HEK293 (cell line): ENCODE results near the gene EVPLL.

Experiments
- CTCF ChIA-PET: fragments of 350-600 bp; formaldehyde crosslinking; extraction: SDS; loops from one replicate; lab custom pipeline; 2021; ENCODE audit warnings: antibody characterized with exemption; lab: Yijun Ruan, JAX
- POLR2A ChIA-PET: fragments of 300-600 bp; formaldehyde crosslinking; extraction: SDS; loops from one replicate; lab custom pipeline; 2020; ENCODE audit warnings: antibody characterized with exemption, inconsistent platforms; lab: Yijun Ruan, JAX
- H3K27ac ChIP-seq: fragments of 200-500 bp; sonication (Bioruptor generic); 2 replicates; pipeline ENCODE4 v1.5.1; 2014; ENCODE audit warnings: low read depth, low read length, control low read depth, inconsistent platforms; ENCODE audit errors: extremely low read depth
- H3K36me3 ChIP-seq, 2 experiments: fragments of 200-500 bp in 1 of 2; sonication (Bioruptor generic) in 1 of 2; 1 replicate in 1 of 2; 2 replicates in 1 of 2; pipeline ENCODE4 v1.5.1; 2014 to 2017; ENCODE audit warnings: inconsistent platforms in 2 of 2, low read length in 2 of 2; ENCODE audit not compliant: control insufficient read depth in 2 of 2, insufficient read depth in 1 of 2
- H3K4me1 ChIP-seq: fragments of 200-500 bp; sonication (Bioruptor generic); 2 replicates; pipeline ENCODE4 v1.5.1; 2014; ENCODE audit warnings: mild to moderate bottlenecking, low read length, inconsistent platforms; ENCODE audit not compliant: control insufficient read depth, insufficient read depth
- H3K4me3 ChIP-seq: 2 replicates; pipeline ENCODE4 v1.5.1; 2011; ENCODE audit warnings: low read depth, mild to moderate bottlenecking, control low read depth, low read length, moderate library complexity
- H3K9me3 ChIP-seq: fragments of 200-500 bp; sonication (Bioruptor generic); 2 replicates; pipeline ENCODE4 v1.5.1; 2014; ENCODE audit warnings: low read depth, low read length, inconsistent platforms; ENCODE audit not compliant: control insufficient read depth, insufficient read depth
- GLIS1 ChIP-seq: fragments of 450-650 bp; formaldehyde crosslinking; IDR thresholded peaks from 2 replicates; pipeline ENCODE4 v1.5.1; 2016; ENCODE audit warnings: missing biosample characterization, missing genetic modification characterization
- RBAK ChIP-seq: fragments of 450-650 bp; formaldehyde crosslinking; IDR thresholded peaks from 2 replicates; pipeline ENCODE4 v1.5.1; 2016; ENCODE audit warnings: missing biosample characterization, missing genetic modification characterization
- TCF7L2 ChIP-seq: IDR thresholded peaks from 2 replicates; pipeline ENCODE4 v1.6.1; 2011; ENCODE audit warnings: low read depth, mild to moderate bottlenecking, inconsistent platforms, low read length, moderate library complexity, borderline replicate concordance
- ZBTB26 ChIP-seq: fragments of 450-650 bp; formaldehyde crosslinking; optimal IDR thresholded peaks from 2 replicates; pipeline ENCODE3; 2016; ENCODE audit warnings: missing biosample characterization, mild to moderate bottlenecking, missing genetic modification characterization
- ZBTB7A ChIP-seq: fragments of 450-650 bp; formaldehyde crosslinking; IDR thresholded peaks from 2 replicates; pipeline ENCODE4 v1.5.1; 2016; ENCODE audit warnings: low read depth, missing biosample characterization, missing genetic modification characterization
- ZFHX2 ChIP-seq: fragments of 450-650 bp; formaldehyde crosslinking; conservative IDR thresholded peaks from 2 replicates; pipeline ENCODE4 v1.5.1; 2016; ENCODE audit warnings: missing biosample characterization, missing genetic modification characterization
- ZNF169 ChIP-seq: fragments of 450-650 bp; formaldehyde crosslinking; IDR thresholded peaks from 2 replicates; pipeline ENCODE4 v1.5.1; 2016; ENCODE audit warnings: missing biosample characterization, missing genetic modification characterization
- ZNF174 ChIP-seq: fragments of 450-650 bp; formaldehyde crosslinking; IDR thresholded peaks from 2 replicates; pipeline ENCODE4 v1.5.0; 2017; ENCODE audit warnings: missing biosample characterization, mild to moderate bottlenecking, missing genetic modification characterization
- ZNF18 ChIP-seq: fragments of 450-650 bp; formaldehyde crosslinking; IDR thresholded peaks from 2 replicates; pipeline ENCODE4 v1.5.1; 2016; ENCODE audit warnings: missing biosample characterization, missing genetic modification characterization
- ZNF19 ChIP-seq: fragments of 450-650 bp; formaldehyde crosslinking; IDR thresholded peaks from 2 replicates; pipeline ENCODE4; 2016; ENCODE audit warnings: missing biosample characterization, missing genetic modification characterization, low read depth
- ZNF24 ChIP-seq: fragments of 450-650 bp; formaldehyde crosslinking; IDR thresholded peaks from 2 replicates; pipeline ENCODE4 v1.5.1; 2016; ENCODE audit warnings: missing biosample characterization, missing genetic modification characterization
- ZNF302 ChIP-seq: fragments of 450-650 bp; formaldehyde crosslinking; IDR thresholded peaks from 2 replicates; pipeline ENCODE4 v1.5.1; 2016; ENCODE audit warnings: missing biosample characterization, missing genetic modification characterization, low read depth
- ZNF341 ChIP-seq: fragments of 450-650 bp; formaldehyde crosslinking; IDR thresholded peaks from 2 replicates; pipeline ENCODE4; 2016; ENCODE audit warnings: low read depth, missing biosample characterization, missing genetic modification characterization
- ZNF473 ChIP-seq: fragments of 450-650 bp; formaldehyde crosslinking; IDR thresholded peaks from 2 replicates; pipeline ENCODE4 v1.5.1; 2017; ENCODE audit warnings: missing biosample characterization, missing genetic modification characterization
- ZNF488 ChIP-seq: fragments of 450-650 bp; formaldehyde crosslinking; IDR thresholded peaks from 2 replicates; pipeline ENCODE4 v1.5.1; 2016; ENCODE audit warnings: missing biosample characterization, missing genetic modification characterization
- ZNF514 ChIP-seq: fragments of 450-650 bp; formaldehyde crosslinking; IDR thresholded peaks from 2 replicates; pipeline ENCODE4 v1.5.1; 2016; ENCODE audit warnings: missing biosample characterization, missing genetic modification characterization
- ZNF544 ChIP-seq: fragments of 450-650 bp; formaldehyde crosslinking; IDR thresholded peaks from 2 replicates; pipeline ENCODE4 v1.5.0; 2017; ENCODE audit warnings: missing biosample characterization, missing genetic modification characterization
- ZNF580 ChIP-seq: fragments of 450-650 bp; formaldehyde crosslinking; IDR thresholded peaks from 2 replicates; pipeline ENCODE4 v1.5.1; 2016; ENCODE audit warnings: missing biosample characterization, missing genetic modification characterization
- ZNF596 ChIP-seq: fragments of 450-650 bp; IDR thresholded peaks from 2 replicates; pipeline ENCODE4 v1.5.0; 2018; ENCODE audit warnings: missing biosample characterization, mild to moderate bottlenecking, missing genetic modification characterization, moderate library complexity
- ZNF600 ChIP-seq: fragments of 450-650 bp; formaldehyde crosslinking; IDR thresholded peaks from 2 replicates; pipeline ENCODE4 v1.5.1; 2016; ENCODE audit warnings: missing biosample characterization, missing genetic modification characterization
- ZNF626 ChIP-seq: fragments of 450-650 bp; sonication (Bioruptor Pico); formaldehyde crosslinking; IDR thresholded peaks from 2 replicates; pipeline ENCODE4 v1.5.1; 2018; ENCODE audit warnings: missing biosample characterization, missing genetic modification characterization, inconsistent platforms
- ZNF658 ChIP-seq: fragments of 450-650 bp; formaldehyde crosslinking; IDR thresholded peaks from 2 replicates; pipeline ENCODE4; 2016; ENCODE audit warnings: missing biosample characterization, missing genetic modification characterization
- ZNF660 ChIP-seq: fragments of 450-650 bp; IDR thresholded peaks from 2 replicates; pipeline ENCODE4 v1.5.1; 2018; ENCODE audit warnings: missing biosample characterization, mild to moderate bottlenecking, missing genetic modification characterization
- ZNF704 ChIP-seq: fragments of 450-650 bp; formaldehyde crosslinking; IDR thresholded peaks from 2 replicates; pipeline ENCODE4 v1.5.1; 2016; ENCODE audit warnings: missing biosample characterization, missing genetic modification characterization
- ZNF837 ChIP-seq: fragments of 450-650 bp; formaldehyde crosslinking; IDR thresholded peaks from 2 replicates; pipeline ENCODE4 v1.5.1; 2016; ENCODE audit warnings: missing biosample characterization, missing genetic modification characterization
- ZSCAN16 ChIP-seq: fragments of 450-650 bp; formaldehyde crosslinking; IDR thresholded peaks from 2 replicates; pipeline ENCODE4 v1.5.1; 2016; ENCODE audit warnings: missing biosample characterization, missing genetic modification characterization

EVPLL gene

GRCh38 chr17:18381158-18381952, 3.8 kb downstream of the EVPLL start:
- TF ChIP-seq ZNF600 (tag by site-specific recombination), result 0 out of 2 replicates have a peak, but pooled peaks have one; percentile 12
- TF ChIP-seq ZNF704 (tag by site-specific recombination), result no peak
- TF ChIP-seq, all 188 proteins: peak for 1
- Histone ChIP-seq H3K4me3 (no peak overlapping the region), H3K36me3 (no peaks in the 10 kb centered on the region), H3K27ac (no peak overlapping the region), H3K9me3 (no peaks in the 10 kb centered on the region), H3K4me1 (no peaks in the 10 kb centered on the region)
- POLR2A ChIA-PET, result no interaction called here
- CTCF ChIA-PET, result no interaction called here

- TF ChIP-seq ZNF514 (tag by site-specific recombination), result no peak
- TF ChIP-seq ZNF488, result no peak
- no peak for TF ChIP-seq ZFHX2
- TF ChIP-seq ZSCAN16 (tag by site-specific recombination), result no peak
- no peak for TF ChIP-seq ZNF473 (tag by site-specific recombination)
- TF ChIP-seq ZNF341 (tag by site-specific recombination), result no peak
- TF ChIP-seq ZNF580 (tag by site-specific recombination), result no peak
- no peak for TF ChIP-seq ZNF302
- TF ChIP-seq ZNF19 (tag by site-specific recombination), result no peak
- TF ChIP-seq ZBTB26 (tag by site-specific recombination), result no peak
- Histone ChIP-seq H3K27ac (no peak overlapping the region), H3K4me1 (no peaks in the 10 kb centered on the region), H3K36me3 (no peaks in the 10 kb centered on the region), H3K9me3 (no peaks in the 10 kb centered on the region), H3K4me3 (no peak overlapping the region)
- CTCF ChIA-PET, result no interaction called here
- POLR2A ChIA-PET, result no interaction called here
These were observed 4.3 kb downstream of the EVPLL start for GRCh38 chr17:18381953-18382245.

GRCh38 chr17:18382441-18383078, 5.0 kb downstream of the EVPLL start:
- Histone ChIP-seq H3K27ac (no peak overlapping the region), H3K4me3 (no peak overlapping the region), H3K36me3 (no peaks in the 10 kb centered on the region), H3K9me3 (no peaks in the 10 kb centered on the region), H3K4me1 (no peaks in the 10 kb centered on the region)
- POLR2A ChIA-PET, result no interaction called here
- CTCF ChIA-PET, result interaction anchor here (0.6 to 0.7 kb wide), 2 partner anchors 9 to 243 kb away, joined by 3 read pairs; no protein-coding TSS in a partner anchor
- TF ChIP-seq ZBTB7A (tag by site-specific recombination) (no peak), ZNF660 (tag by site-specific recombination) (no peak), ZNF24 (tag by site-specific recombination) (no peak), ZNF626 (tag by site-specific recombination) (no peak), ZNF544 (tag by site-specific recombination) (no peak), ZNF174 (tag by site-specific recombination) (no peak), ZNF18 (tag by site-specific recombination) (no peak), ZNF837 (tag by site-specific recombination) (no peak), ZNF596 (tag by site-specific recombination) (no peak), TCF7L2 (no peak), GLIS1 (tag by site-specific recombination) (no peak), ZNF658 (tag by site-specific recombination) (no peak), ZNF169 (tag by site-specific recombination) (no peak), RBAK (no peak)
